ENCODE data around the gene SIGLEC1.

- TF ChIP-seq CTCF (IDR thresholded peaks at IDR 0.05; ENCODE audit: low read depth, low read length), result no peak
- TF ChIP-seq EZH2phosphoT487 (IDR thresholded peaks at IDR 0.05; ENCODE audit: low read depth), result no peak
These were observed 33.3 kb downstream of the SIGLEC1 start for GRCh38 chr20:3678856-3679720.
